HFFc6 (cell line): ENCODE data around the gene KIF26B. TPM values are rescaled to one million over a fixed set of nuclear protein-coding genes. Genes with fewer than 3 reads are reported as not detected.
A peak's percentile ranks its signal among the peaks of the same experiment; 100 is the strongest.

Experiments
- DNase-seq: peaks from one replicate; pipeline ENCODE4 v3.0.0-alpha.2; 2018
- H3K27ac Mint-ChIP-seq: 2 replicates; pipeline ENCODE4 v1.8.0; 2020; ENCODE audit warnings: mild to moderate bottlenecking, mixed read lengths
- H3K27me3 Mint-ChIP-seq: 2 replicates; pipeline ENCODE4 v1.8.0; 2021; ENCODE audit warnings: mild to moderate bottlenecking, moderate library complexity, mixed read lengths; ENCODE audit not compliant: insufficient read depth
- H3K36me3 Mint-ChIP-seq: 2 replicates; pipeline ENCODE4 v1.8.0; 2021; ENCODE audit warnings: low read depth, mixed read lengths
- H3K4me1 Mint-ChIP-seq: 2 replicates; pipeline ENCODE4 v1.8.0; 2020; ENCODE audit warnings: low read depth, mixed read lengths
- H3K4me3 Mint-ChIP-seq: 2 replicates; pipeline ENCODE4 v1.8.0; 2020; ENCODE audit warnings: mild to moderate bottlenecking, moderate library complexity, mixed read lengths
- H3K9me3 Mint-ChIP-seq: 2 replicates; pipeline ENCODE4 v1.8.0; 2020; ENCODE audit warnings: mild to moderate bottlenecking, mixed read lengths
- CTCF ChIP-seq: fragments of 200-600 bp; sonication (generic); IDR thresholded peaks from 2 replicates; pipeline ENCODE4 v1.5.0; 2021; ENCODE audit warnings: antibody characterized with exemption, mild to moderate bottlenecking
- total RNA-seq, 6 experiments: library from RNA; stranded (reverse); fragmentation: NEBNext Ultra II Directional; extraction: Animal tissue kit (Norgen Biotek cat#: 25700); gene quantifications; 2 replicates in 1 of 6; 3 replicates in 5 of 6; pipeline ENCODE4 v1.2.3, GENCODE V29; 2021

The KIF26B gene
- total RNA-seq, 6 experiments from 2014 or later: 4.6 to 7.5 (median 5.5) TPM

DNA sequence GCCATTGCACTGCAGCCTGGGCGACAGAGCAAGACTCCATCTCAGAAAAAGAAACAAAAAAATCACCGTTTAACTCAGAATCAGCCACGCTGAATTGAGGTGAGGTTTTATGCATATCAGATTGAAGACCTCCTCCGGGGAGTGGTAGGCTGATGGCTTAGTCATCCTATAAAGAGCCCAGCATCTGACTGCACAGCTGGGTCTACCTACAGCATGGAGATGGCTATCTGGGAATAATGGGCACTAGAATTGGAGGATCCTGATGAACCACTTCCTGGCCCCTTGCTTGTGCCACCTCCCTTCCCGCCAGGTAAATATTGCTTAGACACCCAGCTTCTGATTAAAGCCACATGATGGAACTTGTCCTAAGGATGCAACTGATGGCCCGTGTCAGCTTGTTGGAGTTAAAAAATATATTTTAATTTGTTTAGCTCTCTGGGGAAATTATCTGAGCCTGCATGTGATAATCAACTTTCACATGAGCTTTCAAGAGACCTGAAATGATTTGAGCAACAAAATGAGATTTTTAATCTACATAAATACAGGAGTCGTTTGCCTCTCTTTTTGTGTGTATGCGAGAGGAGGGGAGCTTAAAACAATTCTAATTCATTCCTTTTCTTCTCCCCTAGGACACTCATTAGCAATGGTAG, 157.2 kb downstream of the KIF26B start:
- Mint-ChIP-seq H3K36me3 (no peaks in the 10 kb centered on the region), H3K27me3 (peaks cover 2% of the 10 kb centered on the region), H3K27ac (no peak overlapping the region), H3K4me1 (peaks cover 33% of the 10 kb centered on the region), H3K9me3 (no peaks in the 10 kb centered on the region), H3K4me3 (no peak overlapping the region)
- no peak for TF ChIP-seq CTCF
- DNase-seq: no peak

DNA sequence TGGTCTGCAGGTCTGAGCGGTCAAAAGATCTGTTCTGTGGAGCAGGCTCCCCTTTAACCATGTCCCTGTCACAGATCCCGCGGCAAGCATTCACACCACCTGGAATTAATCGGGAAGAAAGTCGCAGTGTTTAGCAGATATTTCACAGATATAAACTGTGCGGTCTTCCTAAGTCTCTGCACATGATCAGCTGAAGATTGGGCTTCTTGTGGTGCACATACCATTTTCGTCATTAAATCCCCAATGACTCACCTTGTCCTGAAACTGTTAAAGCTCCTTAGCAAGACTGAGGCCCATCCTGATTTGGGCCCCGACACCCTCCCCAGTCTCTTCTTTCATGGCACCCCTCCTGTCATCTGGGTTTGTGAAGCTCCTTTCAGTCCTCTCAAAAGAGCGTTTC, 158.8 kb downstream of the KIF26B start:
- peak overlapping the region; percentile 36; the same call in 1 of the 2 replicates for H3K4me3 Mint-ChIP-seq
- H3K9me3 Mint-ChIP-seq: no peaks in the 10 kb centered on the region
- H3K27me3 Mint-ChIP-seq: peaks cover under 1% of the 10 kb centered on the region
- DNase-seq: peak; percentile 46
- H3K27ac Mint-ChIP-seq: no peak overlapping the region
- TF ChIP-seq CTCF: no peak
- peaks cover 29% of the 10 kb centered on the region for H3K4me1 Mint-ChIP-seq
- H3K36me3 Mint-ChIP-seq: no peaks in the 10 kb centered on the region

DNA sequence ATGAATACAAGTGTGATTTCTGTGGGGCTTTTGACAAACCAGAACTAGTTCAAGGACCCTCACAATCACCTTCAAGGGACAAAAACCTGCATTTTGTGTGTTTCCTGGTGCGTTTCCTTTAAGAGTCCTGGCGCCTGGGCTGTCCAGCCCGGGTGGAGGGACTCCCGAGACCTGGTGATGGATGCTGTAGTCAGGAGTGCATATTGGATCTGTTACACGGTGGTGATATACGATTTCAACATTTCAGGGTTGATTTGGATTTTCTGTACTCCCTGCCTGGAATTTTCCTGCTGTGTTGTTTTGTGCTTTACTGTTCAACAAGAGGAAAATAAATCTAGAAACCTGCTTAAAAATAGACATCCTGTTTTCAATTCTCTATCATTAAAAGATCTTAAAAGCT, 162.0 kb downstream of the KIF26B start:
- no peaks in the 10 kb centered on the region; the same call in 1 of the 2 replicates for H3K27me3 Mint-ChIP-seq
- no peak overlapping the region for H3K27ac Mint-ChIP-seq
- no peak for TF ChIP-seq CTCF
- H3K9me3 Mint-ChIP-seq: no peaks in the 10 kb centered on the region
- H3K4me1 Mint-ChIP-seq: peaks cover 18% of the 10 kb centered on the region
- H3K4me3 Mint-ChIP-seq: no peak overlapping the region
- DNase-seq: no peak
- no peaks in the 10 kb centered on the region for H3K36me3 Mint-ChIP-seq

- no peaks in the 10 kb centered on the region for H3K9me3 Mint-ChIP-seq
- TF ChIP-seq CTCF: no peak
- no peak overlapping the region for H3K27ac Mint-ChIP-seq
- peaks cover 19% of the 10 kb centered on the region for H3K4me1 Mint-ChIP-seq
- H3K4me3 Mint-ChIP-seq: no peak overlapping the region
- no peaks in the 10 kb centered on the region for H3K36me3 Mint-ChIP-seq
- DNase-seq: no peak
- no peaks in the 10 kb centered on the region; the same call in 1 of the 2 replicates for H3K27me3 Mint-ChIP-seq
These were observed 162.4 kb downstream of the KIF26B start for GRCh38 chr1:245317217-245317616.

- Mint-ChIP-seq H3K27ac (no peak overlapping the region), H3K9me3 (no peaks in the 10 kb centered on the region), H3K4me1 (peaks cover 12% of the 10 kb centered on the region), H3K27me3 (no peaks in the 10 kb centered on the region; the same call in 1 of the 2 replicates), H3K4me3 (no peak overlapping the region), H3K36me3 (no peaks in the 10 kb centered on the region)
- TF ChIP-seq CTCF: no peak
- DNase-seq: no peak
These were observed 164.3 kb downstream of the KIF26B start for GRCh38 chr1:245319094-245319493.
